ENCODE measurements around the gene PCDHB1. TPM values are rescaled to one million over a fixed set of nuclear protein-coding genes. Genes with fewer than 3 reads are reported as not detected.
"Not testable (repeated sequence)": the region's sequence is repeated elsewhere in the genome, so short reads cannot be mapped to it uniquely, and the experiment has no call there.

PCDHB1 gene
- polyA plus RNA-seq, 3 donors = 0.06 to 0.08 (median 0.08) TPM

DNA sequence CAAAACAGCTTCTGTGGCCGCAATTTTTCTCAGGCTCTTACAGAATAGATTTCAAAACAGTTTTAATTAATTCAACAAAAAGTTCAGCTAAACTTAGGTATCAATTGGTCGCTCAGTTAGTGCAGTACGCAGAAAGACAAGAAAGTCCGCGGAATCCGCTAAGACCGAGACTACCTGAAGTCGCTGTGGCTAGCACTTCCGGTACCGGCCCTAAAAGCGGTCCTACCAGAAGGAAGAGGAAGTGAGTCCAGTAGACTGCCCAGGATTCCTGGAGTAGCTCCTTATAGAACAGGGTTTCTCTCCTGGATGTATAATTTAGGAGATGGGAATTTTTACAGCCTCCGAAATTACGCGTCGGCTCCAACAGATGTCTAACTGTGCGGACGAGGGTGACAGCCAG lies 26.7 kb downstream of the PCDHB1 start:
- DNase-seq (ENCODE audit: low read depth in 3 of 3, low spot score in 2 of 3) = no peak

GRCh38 chr5:141082228-141082627 lies 31.1 kb downstream of the PCDHB1 start:
- no peak for DNase-seq (ENCODE audit: low read depth in 3 of 3, low spot score in 2 of 3)

GRCh38 chr5:141084487-141084989 lies 33.4 kb downstream of the PCDHB1 start:
- no peak for DNase-seq (ENCODE audit: low read depth in 3 of 3, low spot score in 2 of 3)

GRCh38 chr5:141094481-141095262 lies 43.5 kb downstream of the PCDHB1 start, which contains the start of gene PCDHB2:
Gene PCDHB2 (plus strand): TSS chr5:141094615. CDS start chr5:141094791, 176 bp downstream.
- no peak for DNase-seq (ENCODE audit: low read depth in 3 of 3, low spot score in 2 of 3)

GRCh38 chr5:141095263-141095641 lies 44.1 kb downstream of the PCDHB1 start:
- no peak for DNase-seq (ENCODE audit: low read depth in 3 of 3, low spot score in 2 of 3)

GRCh38 chr5:141096181-141096580 lies 45.0 kb downstream of the PCDHB1 start:
- DNase-seq (ENCODE audit: low read depth in 3 of 3, low spot score in 2 of 3) = not testable (repeated sequence)

DNA sequence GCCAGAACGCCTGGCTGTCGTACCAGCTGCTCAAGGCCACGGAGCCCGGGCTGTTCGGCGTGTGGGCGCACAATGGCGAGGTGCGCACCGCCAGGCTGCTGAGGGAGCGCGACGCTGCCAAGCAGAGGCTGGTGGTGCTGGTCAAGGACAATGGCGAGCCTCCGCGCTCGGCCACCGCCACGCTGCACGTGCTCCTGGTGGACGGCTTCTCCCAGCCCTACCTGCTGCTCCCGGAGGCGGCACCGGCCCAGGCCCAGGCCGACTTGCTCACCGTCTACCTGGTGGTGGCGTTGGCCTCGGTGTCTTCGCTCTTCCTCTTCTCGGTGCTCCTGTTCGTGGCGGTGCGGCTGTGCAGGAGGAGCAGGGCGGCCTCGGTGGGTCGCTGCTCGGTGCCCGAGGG lies 45.4 kb downstream of the PCDHB1 start:
- DNase-seq (ENCODE audit: low read depth in 3 of 3, low spot score in 2 of 3) = not testable (repeated sequence)

GRCh38 chr5:141100243-141100805 lies 49.1 kb downstream of the PCDHB1 start, which contains the start of gene PCDHB3:
Gene PCDHB3 (plus strand): TSS chr5:141100473. CDS start chr5:141100650, 177 bp downstream.
- no peak for DNase-seq (ENCODE audit: low read depth in 3 of 3, low spot score in 2 of 3)

GRCh38 chr5:141101059-141101458 lies 49.9 kb downstream of the PCDHB1 start:
- DNase-seq (ENCODE audit: low read depth in 3 of 3, low spot score in 2 of 3) = no peak

DNA sequence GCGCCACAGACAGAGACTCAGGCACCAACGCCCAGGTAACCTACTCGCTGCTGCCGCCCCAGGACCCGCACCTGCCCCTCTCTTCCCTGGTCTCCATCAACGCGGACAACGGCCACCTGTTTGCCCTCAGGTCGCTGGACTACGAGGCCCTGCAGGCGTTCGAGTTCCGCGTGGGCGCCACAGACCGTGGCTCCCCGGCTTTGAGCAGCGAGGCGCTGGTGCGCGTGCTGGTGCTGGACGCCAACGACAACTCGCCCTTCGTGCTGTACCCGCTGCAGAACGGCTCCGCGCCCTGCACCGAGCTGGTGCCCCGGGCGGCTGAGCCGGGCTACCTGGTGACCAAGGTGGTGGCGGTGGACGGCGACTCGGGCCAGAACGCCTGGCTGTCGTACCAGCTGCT lies 50.9 kb downstream of the PCDHB1 start:
- DNase-seq (ENCODE audit: low read depth in 3 of 3, low spot score in 2 of 3) = not testable (repeated sequence)

DNA sequence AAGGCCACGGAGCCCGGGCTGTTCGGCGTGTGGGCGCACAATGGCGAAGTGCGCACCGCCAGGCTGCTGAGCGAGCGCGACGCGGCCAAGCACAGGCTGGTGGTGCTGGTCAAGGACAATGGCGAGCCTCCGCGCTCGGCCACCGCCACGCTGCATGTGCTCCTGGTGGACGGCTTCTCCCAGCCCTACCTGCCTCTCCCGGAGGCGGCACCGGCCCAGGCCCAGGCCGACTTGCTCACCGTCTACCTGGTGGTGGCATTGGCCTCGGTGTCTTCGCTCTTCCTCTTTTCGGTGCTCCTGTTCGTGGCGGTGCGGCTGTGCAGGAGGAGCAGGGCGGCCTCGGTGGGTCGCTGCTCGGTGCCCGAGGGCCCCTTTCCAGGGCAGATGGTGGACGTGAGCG lies 51.3 kb downstream of the PCDHB1 start:
- not testable (repeated sequence) for DNase-seq (ENCODE audit: low read depth in 3 of 3, low spot score in 2 of 3)

- no peak for DNase-seq (ENCODE audit: low read depth in 3 of 3, low spot score in 2 of 3)
Observed at GRCh38 chr5:141105350-141105749, 54.2 kb downstream of the PCDHB1 start.

Other genes starting within 250 kb of the PCDHB1 start
- 1 to 10 TPM in 2 of 3 donors, under 1 TPM in 1; 0.86 to 1.3 (median 1.3) TPM for gene PCDHA4, start 244.3 kb upstream of the PCDHB1 start, polyA plus RNA-seq (ENCODE audit: insufficient read length in 3 of 3)
- under 1 TPM; 0.04 to 0.12 (median 0.08) TPM for gene PCDHA5, start 229.8 kb upstream of the PCDHB1 start, polyA plus RNA-seq (ENCODE audit: insufficient read length in 3 of 3)
- gene PCDHA6, start 223.4 kb upstream of the PCDHB1 start, polyA plus RNA-seq (ENCODE audit: insufficient read length in 3 of 3) = under 1 TPM; 0.33 to 0.47 (median 0.44) TPM
- under 1 TPM; 0.20 to 0.47 (median 0.22) TPM for gene PCDHA7, start 217.1 kb upstream of the PCDHB1 start, polyA plus RNA-seq (ENCODE audit: insufficient read length in 3 of 3)
- under 1 TPM in 2 of 3 donors, not detected in 1; 0.06 TPM for gene PCDHA8, start 210.2 kb upstream of the PCDHB1 start, polyA plus RNA-seq (ENCODE audit: insufficient read length in 3 of 3)
- under 1 TPM in 1 of 3 donors, not detected in 2; 0.03 TPM for gene PCDHA9, start 203.0 kb upstream of the PCDHB1 start, polyA plus RNA-seq (ENCODE audit: insufficient read length in 3 of 3)
- gene PCDHA10, start 195.5 kb upstream of the PCDHB1 start, polyA plus RNA-seq (ENCODE audit: insufficient read length in 3 of 3) = 1 to 10 TPM in 1 of 3 donors, under 1 TPM in 2; 0.51 to 2.1 (median 0.62) TPM
- gene PCDHA11, start 182.4 kb upstream of the PCDHB1 start, polyA plus RNA-seq (ENCODE audit: insufficient read length in 3 of 3) = under 1 TPM; 0.16 to 0.76 (median 0.19) TPM
- gene PCDHA12, start 176.1 kb upstream of the PCDHB1 start, polyA plus RNA-seq (ENCODE audit: insufficient read length in 3 of 3) = under 1 TPM; 0.06 to 0.14 (median 0.08) TPM
- under 1 TPM in 1 of 3 donors, not detected in 2; 0.08 TPM for gene PCDHA13, start 169.2 kb upstream of the PCDHB1 start, polyA plus RNA-seq (ENCODE audit: insufficient read length in 3 of 3)
- gene PCDHAC1, start 125.1 kb upstream of the PCDHB1 start, polyA plus RNA-seq (ENCODE audit: insufficient read length in 3 of 3) = under 1 TPM; 0.04 to 0.10 (median 0.04) TPM
- gene PCDHAC2, start 84.9 kb upstream of the PCDHB1 start, polyA plus RNA-seq (ENCODE audit: insufficient read length in 3 of 3) = under 1 TPM; 0.36 to 0.65 (median 0.61) TPM
- gene PCDHB2, start 43.2 kb downstream of the PCDHB1 start, polyA plus RNA-seq (ENCODE audit: insufficient read length in 3 of 3) = 1 to 10 TPM; 3.8 to 7.9 (median 6.0) TPM
- gene PCDHB3, start 49.1 kb downstream of the PCDHB1 start, polyA plus RNA-seq (ENCODE audit: insufficient read length in 3 of 3) = 1 to 10 TPM; 2.6 to 4.0 (median 3.4) TPM
- gene PCDHB4, start 70.4 kb downstream of the PCDHB1 start, polyA plus RNA-seq (ENCODE audit: insufficient read length in 3 of 3) = 1 to 10 TPM; 1.8 to 2.9 (median 1.9) TPM
- gene PCDHB5, start 83.8 kb downstream of the PCDHB1 start, polyA plus RNA-seq (ENCODE audit: insufficient read length in 3 of 3) = 1 to 10 TPM; 6.6 to 8.5 (median 8.1) TPM
- gene PCDHB6, start 98.7 kb downstream of the PCDHB1 start, polyA plus RNA-seq (ENCODE audit: insufficient read length in 3 of 3) = 1 to 10 TPM; 2.2 to 3.8 (median 3.2) TPM
- gene PCDHB7, start 121.3 kb downstream of the PCDHB1 start, polyA plus RNA-seq (ENCODE audit: insufficient read length in 3 of 3) = 1 to 10 TPM; 4.7 to 5.5 (median 5.3) TPM
- 1 to 10 TPM; 1.5 to 4.2 (median 3.2) TPM for gene PCDHB8, start 126.4 kb downstream of the PCDHB1 start, polyA plus RNA-seq (ENCODE audit: insufficient read length in 3 of 3)
- gene PCDHB16, start 131.0 kb downstream of the PCDHB1 start, polyA plus RNA-seq (ENCODE audit: insufficient read length in 3 of 3) = 1 to 10 TPM; 3.6 to 7.2 (median 5.0) TPM
- gene PCDHB9, start 135.8 kb downstream of the PCDHB1 start, polyA plus RNA-seq (ENCODE audit: insufficient read length in 3 of 3) = 1 to 10 TPM; 4.3 to 5.0 (median 4.9) TPM
- 1 to 10 TPM; 5.6 to 9.2 (median 7.9) TPM for gene PCDHB10, start 141.0 kb downstream of the PCDHB1 start, polyA plus RNA-seq (ENCODE audit: insufficient read length in 3 of 3)
- gene PCDHB11, start 148.3 kb downstream of the PCDHB1 start, polyA plus RNA-seq (ENCODE audit: insufficient read length in 3 of 3) = 1 to 10 TPM; 4.3 to 6.0 (median 5.6) TPM
- gene PCDHB12, start 157.3 kb downstream of the PCDHB1 start, polyA plus RNA-seq (ENCODE audit: insufficient read length in 3 of 3) = 1 to 10 TPM; 4.7 to 5.8 (median 4.8) TPM
- 1 to 10 TPM; 5.4 to 6.3 (median 5.6) TPM for gene PCDHB13, start 162.5 kb downstream of the PCDHB1 start, polyA plus RNA-seq (ENCODE audit: insufficient read length in 3 of 3)
- 10 to 100 TPM in 1 of 3 donors, 1 to 10 TPM in 2; 7.2 to 10.5 (median 8.5) TPM for gene PCDHB14, start 172.0 kb downstream of the PCDHB1 start, polyA plus RNA-seq (ENCODE audit: insufficient read length in 3 of 3)
- 10 to 100 TPM; 11.3 to 17.3 (median 15.4) TPM for gene PCDHB15, start 194.0 kb downstream of the PCDHB1 start, polyA plus RNA-seq (ENCODE audit: insufficient read length in 3 of 3)

All from right renal cortex interstitium (tissue), 3 donors.